Measurements from ENCODE around the gene TGIF1. TPM values are rescaled to one million over a fixed set of nuclear protein-coding genes. Genes with fewer than 3 reads are reported as not detected.
A peak's percentile ranks its signal among the peaks of the same experiment; 100 is the strongest.

TGIF1 gene
- 63.6 and 121 TPM in 2 replicates for total RNA-seq (2011; cell fraction: chromatin; rRNA removed; ENCODE audit: low replicate concordance)
- 64.2 and 69.3 TPM in 2 replicates for total RNA-seq (2011; cell fraction: nucleolus; rRNA removed)
- 73.3 and 83.1 TPM in 2 replicates for total RNA-seq (2011; cell fraction: nucleoplasm; rRNA removed)
- total RNA-seq (2014; rRNA removed) (40.1 and 65.8 TPM in 2 replicates), total RNA-seq (2014; rRNA removed; fragmentation: Illumina TruSeq; extraction: Trizol) (49.2 and 54.5 TPM in 2 replicates), total RNA-seq (2015; rRNA removed; fragmentation: Illumina TruSeq; extraction: Trizol) (43.5 and 47.9 TPM in 2 replicates), total RNA-seq (2021) (44.6 and 49.3 TPM in 2 replicates), polyA plus RNA-seq (2011; rRNA removed) (55.5 and 56.3 TPM in 2 replicates), polyA plus RNA-seq (2014; fragmentation: Illumina TruSeq; extraction: Trizol) (60.9 and 77.7 TPM in 2 replicates), polyA plus RNA-seq (2014; fragmentation: Nextera tagmentation; extraction: Ambion mirVana) (10 to 100 TPM; 16.1 to 18.0 TPM), polyA plus RNA-seq (2014; rRNA removed) (40.6 and 43.7 TPM in 2 replicates), polyA minus RNA-seq (2011; rRNA and poly(A)+ RNA removed) (62.8 and 65.0 TPM in 2 replicates), Bru-seq, nascent RNA (percentile 86 among the genes with signal in this experiment), BruChase-seq, experiment 1, labeled RNA remaining after a 2-hour chase (percentile 67 among the genes with signal in this experiment), BruChase-seq, experiment 2, labeled RNA remaining after a 6-hour chase (percentile 63 among the genes with signal in this experiment)
- polyA plus RNA-seq (2011; cell fraction: cytosol; rRNA removed): 68.0 and 84.8 TPM in 2 replicates
- polyA plus RNA-seq (2011; cell fraction: nucleus; rRNA removed): 110 and 144 TPM in 2 replicates
- polyA plus RNA-seq (2012): 43.2 and 67.0 TPM in 2 replicates
- 20.3 and 31.7 TPM in 2 replicates for polyA minus RNA-seq (2011; cell fraction: cytosol; rRNA and poly(A)+ RNA removed)
- 54.0 and 105 TPM in 2 replicates for polyA minus RNA-seq (2011; cell fraction: nucleus; rRNA and poly(A)+ RNA removed)
- long read RNA-seq, experiment 1, transcript TGIF1-202 (3 exons, 2,076 nt): major isoform, 33 of 52 reads
- long read RNA-seq, experiment 1, partial matches to known transcripts: 0 of 52 reads
- long read RNA-seq, experiment 1, other reads (novel, unspliced or antisense): 10 of 52 reads
- long read RNA-seq, experiment 2, transcript TGIF1-202 (3 exons, 2,076 nt): major isoform, 18 of 22 reads
- long read RNA-seq, experiment 2, partial matches to known transcripts: 2 of 22 reads
- long read RNA-seq, experiment 2, other reads (novel, unspliced or antisense): 0 of 22 reads
- long read RNA-seq, experiment 3, transcript TGIF1-202 (3 exons, 2,076 nt): major isoform, 19 of 22 reads
- long read RNA-seq, experiment 3, partial matches to known transcripts: 0 of 22 reads
- long read RNA-seq, experiment 3, other reads (novel, unspliced or antisense): 0 of 22 reads

DNA sequence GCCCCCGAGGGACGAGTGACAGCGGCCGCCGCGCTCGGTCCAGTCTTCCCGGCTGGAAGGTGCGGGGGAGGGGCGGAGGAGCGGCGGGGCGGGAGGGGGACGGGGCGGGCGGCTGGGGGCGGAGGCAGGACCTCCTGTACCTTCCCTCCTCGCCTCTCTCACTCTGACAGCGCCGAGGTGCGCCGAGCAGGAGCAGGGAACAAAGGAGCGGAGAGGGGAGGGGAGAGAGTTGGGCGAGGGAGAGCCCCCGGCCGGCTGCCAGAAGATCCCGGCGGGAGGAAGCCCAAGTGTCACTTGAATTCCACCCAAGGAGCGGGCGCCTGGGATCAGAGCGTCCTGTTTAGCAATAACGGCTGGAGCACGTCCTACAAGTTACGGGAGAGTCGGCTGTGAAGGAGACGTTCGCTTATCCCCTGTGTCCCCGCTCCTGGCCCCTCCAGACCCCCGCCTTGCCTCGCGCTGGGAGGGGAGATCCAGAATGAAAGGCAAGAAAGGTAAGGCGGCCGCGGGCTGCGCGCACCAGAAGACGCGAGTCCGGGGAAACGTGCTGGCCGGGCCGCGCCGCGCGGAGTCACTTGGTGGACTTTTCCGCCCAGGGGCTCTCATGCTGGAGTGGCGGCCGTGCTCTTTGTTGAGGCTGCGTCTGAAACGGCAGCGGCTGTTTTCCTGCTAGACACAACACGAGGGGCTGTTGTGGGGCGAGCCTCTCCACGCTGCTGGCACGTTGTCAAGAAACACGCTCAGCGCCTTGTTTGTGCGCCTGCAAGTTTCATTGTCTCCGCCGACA lies at the start of gene TGIF1:
TGIF1 (plus strand) TSS at position 161 of the 787 bp plus-strand sequence; CDS start at position 479, 318 bp downstream.
- DNase-seq (ENCODE audit: extremely low read depth in 1 of 4, low spot score in 3 of 4) (peak; percentile 85 to 91 (median 86)), ATAC-seq (peak; percentile 55), FAIRE-seq (no peak)
- ChIA-PET POLR2A (interaction anchor here (0.9 to 6.6 kb wide), 11 partner anchors 9 to 215 kb away, joined by 3 to 44 read pairs (median 5); no protein-coding TSS in a partner anchor), CTCF (ENCODE audit: low intra/inter-chr PET ratio) (interaction anchor here (0.6 to 1.8 kb wide), 4 partner anchors 138 to 169 kb away, joined by 3 to 5 read pairs (median 4); no protein-coding TSS in a partner anchor)
- Histone ChIP-seq H3K9me3 (replicated peaks; ENCODE audit: control insufficient read depth, insufficient read depth, low read depth, low read length) (no peaks in the 10 kb centered on the region), H4K20me1 (replicated peaks; ENCODE audit: control insufficient read depth, insufficient read depth, low read length) (peaks cover 9% of the 10 kb centered on the region; the same call in 1 of the 2 replicates), H3K4me2 (ENCODE audit: insufficient read depth, low read length) (peak within 1 kb of the TSS; percentile 99), H3K9me1 (ENCODE audit: control insufficient read depth, insufficient read depth, low read length) (no peaks in the 10 kb centered on the region), H3K27ac (ENCODE audit: extremely low read depth, low read depth, low read length) (peak within 1 kb of the TSS; percentile 98), H3K4me3 (peak within 1 kb of the TSS; percentile 87), H3K79me2 (ENCODE audit: control insufficient read depth, insufficient read depth, low read length) (peaks cover 84% of the 10 kb centered on the region), H2AFZ (ENCODE audit: low read depth, low read length) (peak within 1 kb of the TSS; percentile 61), H3K9ac (ENCODE audit: insufficient read depth in 1 of 2, low read depth in 2 of 2, low read length in 2 of 2) (peak within 1 kb of the TSS; percentile 95 to 99), H3K27me3 (ENCODE audit: control insufficient read depth in 2 of 2, insufficient read depth in 2 of 2, low read length in 2 of 2) (no peaks in the 10 kb centered on the region), H3K36me3 (ENCODE audit: control insufficient read depth, insufficient read depth, low read length) (peaks cover 7% of the 10 kb centered on the region; the same call in 2 of the 3 replicates), H3K4me1 (replicated peaks in 1 of 2; ENCODE audit: control insufficient read depth in 2 of 2, insufficient read depth in 2 of 2, low read length in 2 of 2) (peaks cover 20 to 41% of the 10 kb centered on the region in 2 experiments)
- intact Hi-C loops (cut with micrococcal nuclease): loop anchor here (2.0 kb wide), 1 partner anchor 145 kb away; no protein-coding TSS in a partner anchor
- in situ Hi-C loops (cut with MboI): loop anchor here (5.0 to 10.0 kb wide), 4 partner anchors 147 to 515 kb away; no protein-coding TSS in a partner anchor
- WGBS (ENCODE audit: insufficient coverage, low coverage, missing lambda C conversion rate): under 1% methylated on average over 61 of the region's 71 CpGs
- BruUV-seq (replicated peaks): TSS peak; percentile 22
- TF ChIP-seq POLR2G (IDR thresholded peaks at IDR 0.05; ENCODE audit: low read depth, low read length): peak; percentile 82
- TF ChIP-seq, protein P1, sequence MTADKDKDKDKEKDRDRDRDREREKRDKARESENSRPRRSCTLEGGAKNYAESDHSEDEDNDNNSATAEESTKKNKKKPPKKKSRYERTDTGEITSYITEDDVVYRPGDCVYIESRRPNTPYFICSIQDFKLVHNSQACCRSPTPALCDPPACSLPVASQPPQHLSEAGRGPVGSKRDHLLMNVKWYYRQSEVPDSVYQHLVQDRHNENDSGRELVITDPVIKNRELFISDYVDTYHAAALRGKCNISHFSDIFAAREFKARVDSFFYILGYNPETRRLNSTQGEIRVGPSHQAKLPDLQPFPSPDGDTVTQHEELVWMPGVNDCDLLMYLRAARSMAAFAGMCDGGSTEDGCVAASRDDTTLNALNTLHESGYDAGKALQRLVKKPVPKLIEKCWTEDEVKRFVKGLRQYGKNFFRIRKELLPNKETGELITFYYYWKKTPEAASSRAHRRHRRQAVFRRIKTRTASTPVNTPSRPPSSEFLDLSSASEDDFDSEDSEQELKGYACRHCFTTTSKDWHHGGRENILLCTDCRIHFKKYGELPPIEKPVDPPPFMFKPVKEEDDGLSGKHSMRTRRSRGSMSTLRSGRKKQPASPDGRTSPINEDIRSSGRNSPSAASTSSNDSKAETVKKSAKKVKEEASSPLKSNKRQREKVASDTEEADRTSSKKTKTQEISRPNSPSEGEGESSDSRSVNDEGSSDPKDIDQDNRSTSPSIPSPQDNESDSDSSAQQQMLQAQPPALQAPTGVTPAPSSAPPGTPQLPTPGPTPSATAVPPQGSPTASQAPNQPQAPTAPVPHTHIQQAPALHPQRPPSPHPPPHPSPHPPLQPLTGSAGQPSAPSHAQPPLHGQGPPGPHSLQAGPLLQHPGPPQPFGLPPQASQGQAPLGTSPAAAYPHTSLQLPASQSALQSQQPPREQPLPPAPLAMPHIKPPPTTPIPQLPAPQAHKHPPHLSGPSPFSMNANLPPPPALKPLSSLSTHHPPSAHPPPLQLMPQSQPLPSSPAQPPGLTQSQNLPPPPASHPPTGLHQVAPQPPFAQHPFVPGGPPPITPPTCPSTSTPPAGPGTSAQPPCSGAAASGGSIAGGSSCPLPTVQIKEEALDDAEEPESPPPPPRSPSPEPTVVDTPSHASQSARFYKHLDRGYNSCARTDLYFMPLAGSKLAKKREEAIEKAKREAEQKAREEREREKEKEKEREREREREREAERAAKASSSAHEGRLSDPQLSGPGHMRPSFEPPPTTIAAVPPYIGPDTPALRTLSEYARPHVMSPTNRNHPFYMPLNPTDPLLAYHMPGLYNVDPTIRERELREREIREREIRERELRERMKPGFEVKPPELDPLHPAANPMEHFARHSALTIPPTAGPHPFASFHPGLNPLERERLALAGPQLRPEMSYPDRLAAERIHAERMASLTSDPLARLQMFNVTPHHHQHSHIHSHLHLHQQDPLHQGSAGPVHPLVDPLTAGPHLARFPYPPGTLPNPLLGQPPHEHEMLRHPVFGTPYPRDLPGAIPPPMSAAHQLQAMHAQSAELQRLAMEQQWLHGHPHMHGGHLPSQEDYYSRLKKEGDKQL (CRISPR knock-in tag; IDR thresholded peaks at IDR 0.05; ENCODE audit: borderline replicate concordance): no peak
- no peak for TF ChIP-seq FOXK2 (conservative IDR thresholded peaks at IDR 0.05 in 1 of 2, IDR thresholded peaks at IDR 0.05 in 1 of 2; ENCODE audit: low read depth in 2 of 2)
- TF ChIP-seq SP1 (CRISPR knock-in tag; IDR thresholded peaks at IDR 0.05): peak; percentile 72
- TF ChIP-seq NFIX (CRISPR knock-in tag; IDR thresholded peaks at IDR 0.05; ENCODE audit: low read depth): 0 out of 2 replicates have a peak, but pooled peaks have one; percentile 6
- no peak for TF ChIP-seq ETV6 (IDR thresholded peaks at IDR 0.05; ENCODE audit: borderline replicate concordance in 1 of 2, low read depth in 2 of 2, low read length in 1 of 2)
- TF ChIP-seq ETV6 (CRISPR knock-in tag; IDR thresholded peaks at IDR 0.05; ENCODE audit: borderline replicate concordance): peak; percentile 11; the same call in 1 of the 2 replicates
- 0 out of 2 replicates have a peak, but pooled peaks have one; percentile 32 for TF ChIP-seq ZNF324 (CRISPR knock-in tag; IDR thresholded peaks at IDR 0.05)
- TF ChIP-seq FOXP1 (CRISPR knock-in tag; IDR thresholded peaks at IDR 0.05): peak; percentile 61; the same call in 1 of the 2 replicates

Measured in K562 (cell line).